GM19238 (cell line): ENCODE results near the gene CT45A3.
"Not testable (repeated sequence)": the region's sequence is repeated elsewhere in the genome, so short reads cannot be mapped to it uniquely, and the experiment has no call there.

Experiments
- DNase-seq: peaks from one replicate; pipeline ENCODE4 v3.0.0; 2011; ENCODE audit warnings: low spot score; ENCODE audit not compliant: insufficient read length

CT45A3 gene

GRCh38 chrX:135768091-135768490 lies at the start of gene CT45A3:
TSS of gene CT45A3 (minus strand) at chrX:135768191. CDS start at chrX:135764444, 3,747 bp downstream.
- not testable (repeated sequence) for DNase-seq

DNA sequence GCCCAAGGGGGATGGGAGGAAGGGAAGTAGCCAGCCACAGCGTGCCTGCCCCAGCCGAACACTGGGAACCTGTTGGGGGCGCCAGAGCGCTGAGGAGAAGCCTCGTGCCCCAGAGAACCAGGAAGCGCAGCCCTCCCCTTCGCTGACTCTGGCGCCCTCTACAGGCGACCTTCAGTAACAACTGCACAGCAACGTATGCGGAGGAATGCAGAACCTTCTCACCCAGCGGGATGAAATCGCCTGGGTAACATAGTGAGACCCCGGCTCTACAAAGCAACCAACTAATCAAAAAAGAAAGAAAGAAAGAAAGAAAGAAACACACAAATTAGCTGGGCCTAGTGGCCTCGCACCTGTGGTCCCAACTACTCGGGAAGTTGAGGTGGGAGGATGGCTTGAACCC lies 34.7 kb upstream of the CT45A3 start, which contains the start of gene CT45A6:
Gene CT45A6 (minus strand): TSS at position 101 of the 400 bp plus-strand sequence. CDS start 3,794 bp downstream, outside the sequence.
- DNase-seq: not testable (repeated sequence)

GRCh38 chrX:135785403-135785802 lies 17.4 kb upstream of the CT45A3 start, which contains the start of gene CT45A5:
TSS of gene CT45A5 (minus strand) at chrX:135785503. CDS start at chrX:135781729, 3,774 bp downstream.
- DNase-seq: not testable (repeated sequence)

- not testable (repeated sequence) for DNase-seq
Observed at GRCh38 chrX:135744739-135745138, 23.3 kb downstream of the CT45A3 start.

DNA sequence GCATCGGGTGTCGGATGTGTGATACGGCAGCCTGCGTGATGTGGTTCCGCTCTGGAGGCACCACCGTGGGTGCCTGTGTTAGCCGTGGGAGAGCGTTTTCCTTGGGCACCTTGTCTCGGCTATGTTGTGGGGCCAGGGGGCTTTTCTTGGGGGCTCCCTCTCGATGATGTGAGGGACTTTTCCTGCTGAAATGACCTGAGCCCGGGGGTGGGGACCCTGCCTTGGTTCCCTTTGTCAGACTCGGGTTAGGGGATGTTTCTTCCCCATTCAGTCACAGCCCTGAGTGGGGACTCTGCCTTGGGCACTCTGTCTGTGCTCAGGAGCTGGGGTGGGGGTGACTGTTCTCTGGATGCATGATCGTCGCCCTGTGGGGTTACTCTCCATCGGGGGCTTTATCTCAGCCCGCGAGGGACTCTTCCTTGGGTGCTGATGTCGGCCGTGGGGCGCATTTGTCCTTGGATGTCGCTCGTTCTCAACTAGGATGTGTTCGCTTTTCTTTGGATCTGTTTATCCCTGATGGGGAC lies 26.7 kb downstream of the CT45A3 start:
- no peak for DNase-seq

- peak; percentile 27 for DNase-seq
Observed at GRCh38 chrX:135740681-135741149, 27.3 kb downstream of the CT45A3 start.

DNA sequence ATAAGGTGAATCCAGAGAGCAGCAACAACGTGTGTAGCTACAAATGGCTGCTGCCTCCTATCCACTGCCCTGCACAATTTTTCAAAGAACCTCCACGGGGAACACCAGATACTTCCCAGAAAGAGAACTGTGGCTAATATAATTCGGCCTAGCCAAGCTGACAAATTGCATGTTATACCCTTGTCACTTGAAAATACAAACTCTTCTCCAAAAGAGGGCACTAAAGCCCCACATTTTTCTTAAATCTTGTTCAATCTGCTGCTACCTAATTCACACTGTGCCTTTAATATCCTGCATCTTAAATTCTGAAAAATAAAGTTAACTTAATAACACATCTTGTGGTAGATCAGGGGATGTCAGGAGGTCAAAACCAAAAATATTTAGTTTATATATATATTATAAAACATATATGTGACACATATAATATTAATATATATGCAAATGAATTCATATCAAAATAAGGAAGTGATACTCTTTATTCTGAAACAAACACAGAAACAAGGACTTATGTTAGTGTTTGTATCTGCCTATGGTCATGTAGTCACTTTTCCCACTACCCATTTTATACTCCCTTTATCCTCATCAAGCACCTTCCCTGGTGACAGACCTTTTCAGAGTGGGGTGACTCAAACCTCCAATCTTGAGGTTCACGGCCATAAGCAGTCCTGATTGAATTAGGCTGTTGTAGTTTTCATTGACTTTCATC lies 30.5 kb downstream of the CT45A3 start:
- no peak for DNase-seq

DNA sequence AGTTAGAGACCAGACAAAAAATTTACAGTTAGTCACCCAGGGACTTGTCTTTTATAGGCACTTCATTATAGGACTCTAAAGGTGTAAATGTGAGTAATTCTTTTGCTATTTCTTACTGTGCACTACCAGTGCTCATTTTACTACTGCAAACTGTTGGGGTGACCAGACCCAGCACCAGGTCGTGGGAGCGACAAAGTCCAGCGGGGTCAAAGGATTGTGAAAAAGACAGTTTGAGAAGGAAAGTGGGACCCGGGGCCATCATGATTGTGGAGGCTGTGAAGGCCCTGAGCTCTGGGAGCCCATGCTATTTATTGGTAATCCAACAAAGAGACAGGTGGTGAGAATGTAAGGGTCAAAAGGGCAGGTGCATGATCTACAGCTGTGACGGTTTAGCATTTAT lies 33.3 kb downstream of the CT45A3 start:
- DNase-seq: not testable (repeated sequence)

GRCh38 chrX:135713795-135714194 lies 54.2 kb downstream of the CT45A3 start:
- no peak for DNase-seq

- not testable (repeated sequence) for DNase-seq
Observed at GRCh38 chrX:135713183-135713689, 54.8 kb downstream of the CT45A3 start, which contains the start of gene CT45A1. TSS of gene CT45A1 (plus strand) at chrX:135713639. CDS start at chrX:135718941, 5,302 bp downstream.
